22Rv1 (cell line): Measurements from ENCODE around the gene HOXD10.

Experiments
- ZFX ChIP-seq: fragments of 450-650 bp; IDR thresholded peaks from 2 replicates; pipeline ENCODE4 v1.6.1; 2017; ENCODE audit warnings: antibody characterized with exemption, borderline replicate concordance
- TF ChIP-seq, protein P1 (sequence below): fragments of 450-650 bp; IDR thresholded peaks from 2 replicates; pipeline ENCODE4 v1.5.1; 2017; ENCODE audit warnings: mild to moderate bottlenecking

DNA sequence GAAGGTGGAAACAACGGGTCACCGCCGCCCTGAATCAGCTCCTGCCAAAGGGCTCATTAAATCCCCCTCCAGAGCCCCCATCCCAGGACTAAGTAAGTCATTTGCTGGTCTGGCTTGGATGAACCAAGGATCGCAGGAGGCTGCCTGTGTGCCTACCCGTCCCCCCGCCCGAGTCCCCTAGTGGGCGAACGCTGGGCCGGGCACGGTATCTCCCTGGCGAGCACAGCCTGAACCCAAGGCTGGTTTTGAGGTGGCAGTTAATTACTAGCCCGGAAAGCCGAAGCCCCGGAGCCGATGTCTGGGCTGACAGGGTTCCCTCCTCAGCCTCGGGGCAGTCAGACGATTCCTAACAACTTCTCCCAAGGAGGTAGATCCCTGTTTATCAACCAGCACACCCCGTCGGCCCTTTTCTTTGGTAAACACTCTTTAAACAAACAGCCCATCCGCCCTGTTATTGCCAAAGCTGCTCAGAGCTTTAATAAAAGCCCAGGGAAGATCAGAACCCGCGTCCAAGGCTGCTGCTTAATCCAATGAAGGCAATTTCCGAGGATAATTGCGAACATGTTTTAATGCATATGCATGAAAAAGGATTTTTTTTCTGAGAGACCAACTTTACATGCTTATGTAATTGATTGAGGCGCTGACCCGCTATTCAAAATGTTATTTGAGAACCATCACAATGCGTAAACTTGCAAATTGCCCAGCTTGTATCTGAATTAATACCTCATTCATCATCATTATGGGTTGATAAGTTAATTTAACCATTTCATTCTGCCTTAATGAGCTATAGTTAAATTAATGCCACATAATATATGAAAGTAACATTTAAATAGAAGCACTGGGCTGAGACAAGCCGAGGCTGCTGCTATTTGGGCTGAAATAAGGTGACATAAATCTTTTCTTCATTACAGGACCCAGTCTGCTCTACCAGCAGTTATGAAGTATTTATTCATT, 43.4 kb upstream of the HOXD10 start:
- TF ChIP-seq, protein P1, sequence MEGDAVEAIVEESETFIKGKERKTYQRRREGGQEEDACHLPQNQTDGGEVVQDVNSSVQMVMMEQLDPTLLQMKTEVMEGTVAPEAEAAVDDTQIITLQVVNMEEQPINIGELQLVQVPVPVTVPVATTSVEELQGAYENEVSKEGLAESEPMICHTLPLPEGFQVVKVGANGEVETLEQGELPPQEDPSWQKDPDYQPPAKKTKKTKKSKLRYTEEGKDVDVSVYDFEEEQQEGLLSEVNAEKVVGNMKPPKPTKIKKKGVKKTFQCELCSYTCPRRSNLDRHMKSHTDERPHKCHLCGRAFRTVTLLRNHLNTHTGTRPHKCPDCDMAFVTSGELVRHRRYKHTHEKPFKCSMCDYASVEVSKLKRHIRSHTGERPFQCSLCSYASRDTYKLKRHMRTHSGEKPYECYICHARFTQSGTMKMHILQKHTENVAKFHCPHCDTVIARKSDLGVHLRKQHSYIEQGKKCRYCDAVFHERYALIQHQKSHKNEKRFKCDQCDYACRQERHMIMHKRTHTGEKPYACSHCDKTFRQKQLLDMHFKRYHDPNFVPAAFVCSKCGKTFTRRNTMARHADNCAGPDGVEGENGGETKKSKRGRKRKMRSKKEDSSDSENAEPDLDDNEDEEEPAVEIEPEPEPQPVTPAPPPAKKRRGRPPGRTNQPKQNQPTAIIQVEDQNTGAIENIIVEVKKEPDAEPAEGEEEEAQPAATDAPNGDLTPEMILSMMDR: no peak
- no peak for TF ChIP-seq ZFX
